Adrenal gland (tissue), 12 donors: ENCODE data around the gene GPI. TPM values are rescaled to one million over a fixed set of nuclear protein-coding genes. Genes with fewer than 3 reads are reported as not detected.
A peak's percentile ranks its signal among the peaks of the same experiment; 100 is the strongest.
"Not testable (repeated sequence)": the region's sequence is repeated elsewhere in the genome, so short reads cannot be mapped to it uniquely, and the experiment has no call there.

Source experiments
- DNase-seq, 7 donors: peaks; one replicate each; pipeline ENCODE4 v3.0.0-alpha.2; 2019 to 2020
- H3K27ac ChIP-seq, 5 donors: fragments of 200-600 bp; sonication (generic) in 4 of 5; 1 replicate in 3 of 5; 2 replicates in 2 of 5; pipeline versions ENCODE4 v1.5.1 to v1.8.0; 2016 to 2020; ENCODE audit warnings: mild to moderate bottlenecking in 1 of 5
- H3K27me3 ChIP-seq: fragments of 200-600 bp; 2 replicates; pipeline ENCODE4 v1.8.0; 2021
- H3K36me3 ChIP-seq, 2 donors: fragments of 200-600 bp; replicated peaks in 1 of 2; 1 replicate in 1 of 2; 2 replicates in 1 of 2; pipeline versions ENCODE4 v1.5.1 to v1.8.0; 2018 to 2022
- H3K4me1 ChIP-seq, 2 donors: fragments of 200-600 bp; replicated peaks in 1 of 2; 1 replicate in 1 of 2; 2 replicates in 1 of 2; pipeline versions ENCODE4 v1.5.1 to v1.8.0; 2018 to 2021
- H3K4me3 ChIP-seq, 4 donors: fragments of 200-600 bp; sonication (generic) in 3 of 4; one replicate each; pipeline ENCODE4 v1.5.1; 2016 to 2018
- H3K9me3 ChIP-seq, 3 donors: fragments of 200-600 bp; sonication (generic) in 1 of 3; replicated peaks in 1 of 3; 1 replicate in 2 of 3; 2 replicates in 1 of 3; pipeline versions ENCODE4 v1.5.1 to v1.8.0; 2016 to 2021
- CTCF ChIP-seq, 6 experiments: fragments of 450-650 bp in 4 of 6; fragments of 200-600 bp in 2 of 6; sonication (generic) in 1 of 6; IDR thresholded peaks; 1 replicate in 5 of 6; 2 replicates in 1 of 6; pipeline versions ENCODE4 v1.5.1 to v1.8.0; 2016 to 2021; ENCODE audit warnings: antibody characterized with exemption in 6 of 6, mild to moderate bottlenecking in 2 of 6, moderate library complexity in 1 of 6
- POLR2A ChIP-seq, 2 donors: fragments of 450-650 bp; IDR thresholded peaks; one replicate each; pipeline ENCODE4 v1.6.1; 2017; ENCODE audit warnings: antibody characterized with exemption in 2 of 2, mild to moderate bottlenecking in 2 of 2, moderate library complexity in 1 of 2
- WGBS, 4 donors: extraction: QIAGEN DNeasy Blood & Tissue Kit in 2 of 4; methylation state at CpG; one replicate each; pipeline versions ENCODE4 v1.1.5 to v1.1.7; 2013 to 2017; 5-methylcytosine and 5-hydroxymethylcytosine counted together
- intact Hi-C, 2 donors: fragments of 100-400 bp; cut with DNase I; formaldehyde crosslinking; loops; one replicate each; pipeline versions ENCODE4 v1.14.1 to v1.15.0; 2022 to 2023
- polyA plus RNA-seq, 3 donors: library from polyadenylated mRNA; stranded (reverse); fragments of 200-250 nt in 2 of 3; fragments of 350-450 nt in 1 of 3; fragmentation: Illumina TruSeq in 1 of 3; extraction: RNeasy Lipid Tissue Mini Kit (QIAGEN cat#74804) in 1 of 3; gene quantifications; one replicate each; pipeline ENCODE4 v1.2.3, GENCODE V29; 2013 to 2014
- total RNA-seq, 9 donors: library from RNA; depleted of rRNA in 4 of 9; stranded (reverse); fragments of >200 nt in 4 of 9; fragments of 120-200 nt in 1 of 9; fragmentation: NEBNext Ultra II Directional in 1 of 9; extraction: Animal tissue kit (Norgen Biotek cat#: 25700) in 1 of 9; gene quantifications; one replicate each; pipeline versions ENCODE4 v1.1.0 to v1.2.4, GENCODE V29; 2013 to 2023
- donor health status: healthy with polysubstance abuse.
- donor health status: Bipolar disorder and iron deficiency.
- donor health status: DM: yes; HTN: yes; CAD: no.
- donor health status: DM: no; HTN: no; CAD: no.
- donor health status: DM: no; HTN: no; CAD: no.
- donor health status: DM: yes; HTN: yes; CAD: no.

GPI gene
- total and polyA plus RNA-seq, 12 donors: 81.7 to 680 (median 443) TPM

- H3K27ac ChIP-seq: no peak overlapping the region
- no peak for DNase-seq
- no peaks in the 10 kb centered on the region for H3K9me3 ChIP-seq
- H3K36me3 ChIP-seq: peaks cover 0 to 56% of the 10 kb centered on the region in 2 donors
- intact Hi-C loops: no loop called here
- H3K4me3 ChIP-seq: no peak overlapping the region
- no peaks in the 10 kb centered on the region for H3K4me1 ChIP-seq
- no peak for TF ChIP-seq CTCF (IDR thresholded peaks at IDR 0.05)
- no peak for TF ChIP-seq POLR2A (IDR thresholded peaks at IDR 0.05)
- 81 to 88% (median 85%) methylated on average over 4 of the region's 4 CpGs for WGBS, 4 donors
- H3K27me3 ChIP-seq: no peaks in the 10 kb centered on the region
These were observed 38.8 kb upstream of the GPI start for GRCh38 chr19:34325981-34326787.

GRCh38 chr19:34327851-34328250 is 37.1 kb upstream of the GPI start:
- 77 to 93% (median 91%) methylated on average over 11 to 15 of the region's 15 CpGs for WGBS, 4 donors
- H3K27me3 ChIP-seq: no peaks in the 10 kb centered on the region
- no peaks in the 10 kb centered on the region for H3K4me1 ChIP-seq
- intact Hi-C loops: no loop called here
- no peak overlapping the region for H3K27ac ChIP-seq
- no peak for TF ChIP-seq CTCF (IDR thresholded peaks at IDR 0.05)
- no peak for TF ChIP-seq POLR2A (IDR thresholded peaks at IDR 0.05)
- no peaks in the 10 kb centered on the region for H3K9me3 ChIP-seq
- DNase-seq: peak in 1 of 7 donors; percentile 39
- no peak overlapping the region for H3K4me3 ChIP-seq
- H3K36me3 ChIP-seq: peaks cover 0 to 66% of the 10 kb centered on the region in 2 donors

GRCh38 chr19:34328982-34329381 is 36.0 kb upstream of the GPI start:
- intact Hi-C loops: no loop called here
- Histone ChIP-seq H3K4me3 (no peak overlapping the region), H3K9me3 (no peaks in the 10 kb centered on the region), H3K27ac (no peak overlapping the region), H3K36me3 (peaks cover 0 to 64% of the 10 kb centered on the region in 2 donors), H3K27me3 (no peaks in the 10 kb centered on the region), H3K4me1 (no peaks in the 10 kb centered on the region)
- WGBS, 4 donors: 52 to 74% (median 69%) methylated on average over 1 of the region's 1 CpG
- TF ChIP-seq POLR2A (IDR thresholded peaks at IDR 0.05) (no peak), CTCF (IDR thresholded peaks at IDR 0.05) (no peak)
- DNase-seq: no peak

- no peak for TF ChIP-seq CTCF (IDR thresholded peaks at IDR 0.05)
- TF ChIP-seq POLR2A (IDR thresholded peaks at IDR 0.05): no peak
- 93 to 97% (median 95%) methylated on average over 4 of the region's 4 CpGs for WGBS, 4 donors
- H3K27me3 ChIP-seq: no peaks in the 10 kb centered on the region
- intact Hi-C loops: loop anchor here in 1 of 2 donors (10.0 kb wide), 1 partner anchor 75 kb away; the partner anchor contains the start of gene GARRE1
- H3K4me3 ChIP-seq: no peak overlapping the region
- H3K4me1 ChIP-seq: no peaks in the 10 kb centered on the region
- no peak overlapping the region for H3K27ac ChIP-seq
- DNase-seq: no peak
- H3K36me3 ChIP-seq: peaks cover 0 to 68% of the 10 kb centered on the region in 2 donors
- no peaks in the 10 kb centered on the region for H3K9me3 ChIP-seq
These were observed 34.9 kb upstream of the GPI start for GRCh38 chr19:34330116-34330515.

DNA sequence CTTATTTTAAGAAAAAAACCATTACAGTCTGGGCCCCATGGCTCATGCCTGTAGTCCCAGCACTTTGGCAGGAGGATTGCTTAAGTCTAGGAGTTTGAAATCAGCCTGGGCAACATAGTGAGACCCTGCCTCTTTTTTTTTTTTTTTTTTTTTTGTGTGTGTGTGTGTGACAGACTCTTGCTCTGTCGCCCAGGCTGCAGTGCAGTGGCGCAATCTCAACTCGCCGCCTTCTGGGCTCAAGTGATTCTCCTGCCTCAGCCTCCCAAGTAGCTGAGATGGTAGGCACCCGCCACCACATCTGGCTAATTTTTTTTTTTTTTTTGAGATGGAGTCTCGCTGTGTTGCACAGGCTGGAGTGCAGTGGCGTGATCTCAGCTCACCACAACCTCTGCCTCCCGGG is 34.4 kb upstream of the GPI start:
- intact Hi-C loops: loop anchor here in 1 of 2 donors (10.0 kb wide), 1 partner anchor 76 kb away; the partner anchor contains the start of gene GARRE1
- WGBS, 4 donors: 96 to 98% (median 97%) methylated on average over 8 of the region's 8 CpGs
- not testable (repeated sequence) for DNase-seq, H3K27me3 ChIP-seq, H3K9me3 ChIP-seq, H3K27ac ChIP-seq, H3K4me1 ChIP-seq, H3K4me3 ChIP-seq
- H3K36me3 ChIP-seq: peaks cover 0 to 69% of the 10 kb centered on the region in 2 donors

- not testable (repeated sequence) for H3K9me3 ChIP-seq, H3K27me3 ChIP-seq, H3K4me3 ChIP-seq, H3K27ac ChIP-seq, DNase-seq, H3K4me1 ChIP-seq
- intact Hi-C loops: loop anchor here in 1 of 2 donors (10.0 kb wide), 1 partner anchor 77 kb away; the partner anchor contains the start of gene GARRE1
- WGBS, 4 donors: 91 to 95% (median 93%) methylated on average over 10 of the region's 10 CpGs
- H3K36me3 ChIP-seq: peaks cover 0 to 61% of the 10 kb centered on the region in 2 donors
These were observed 33.4 kb upstream of the GPI start for GRCh38 chr19:34331596-34331995.
